Stomach (tissue), 9 donors: ENCODE data around the gene MYO16. TPM values are rescaled to one million over a fixed set of nuclear protein-coding genes. Genes with fewer than 3 reads are reported as not detected.

ENCODE experiments used
- DNase-seq, 2 donors: peaks; one replicate each; pipeline versions ENCODE4 v3.0.0 to v3.0.0-alpha.2; 2013 to 2019
- H3K27ac ChIP-seq, 5 donors: fragments of 200-600 bp in 4 of 5; sonication (generic) in 4 of 5; one replicate each; pipeline ENCODE4 v1.5.1; 2013 to 2019; ENCODE audit warnings: mild to moderate bottlenecking in 1 of 5, moderate library complexity in 1 of 5
- H3K27me3 ChIP-seq, 3 donors: fragments of 200-600 bp; sonication (generic); one replicate each; pipeline ENCODE4 v1.5.1; 2017 to 2019; ENCODE audit warnings: mixed run types in 1 of 3
- H3K36me3 ChIP-seq, 4 donors: fragments of 200-600 bp; sonication (generic); 1 replicate in 3 of 4; 2 replicates in 1 of 4; pipeline ENCODE4 v1.5.1; 2016 to 2019
- H3K4me1 ChIP-seq, 4 donors: fragments of 200-600 bp; sonication (generic); one replicate each; pipeline ENCODE4 v1.5.1; 2016 to 2019
- H3K4me3 ChIP-seq, 4 donors: fragments of 200-600 bp; sonication (generic) in 3 of 4; one replicate each; pipeline ENCODE4 v1.5.1; 2016 to 2019; ENCODE audit warnings: mild to moderate bottlenecking in 1 of 4
- H3K9me3 ChIP-seq, 4 donors: fragments of 200-600 bp; sonication (generic); one replicate each; pipeline ENCODE4 v1.5.1; 2016 to 2019
- EP300 ChIP-seq: sonication (generic); formaldehyde crosslinking; IDR thresholded peaks from one replicate; pipeline ENCODE4 v1.6.1; 2017; ENCODE audit warnings: antibody characterized with exemption
- POLR2A ChIP-seq, 4 donors: fragments of 450-650 bp; IDR thresholded peaks; one replicate each; pipeline ENCODE4 v1.6.1; 2016; ENCODE audit warnings: antibody characterized with exemption in 4 of 4, control low read depth in 2 of 4, mild to moderate bottlenecking in 1 of 4, moderate library complexity in 1 of 4
- POLR2AphosphoS5 ChIP-seq, 3 donors: sonication (generic); formaldehyde crosslinking; IDR thresholded peaks; one replicate each; pipeline ENCODE4 v1.6.1; 2016; ENCODE audit warnings: antibody characterized with exemption in 3 of 3
- WGBS, 5 donors: extraction: QIAGEN DNeasy Blood & Tissue Kit in 3 of 5; methylation state at CpG; one replicate each; pipeline versions ENCODE4 v1.1.5 to v1.1.7; 2013 to 2018; 5-methylcytosine and 5-hydroxymethylcytosine counted together
- intact Hi-C: fragments of 100-400 bp; cut with DNase I; formaldehyde crosslinking; loops from one replicate; pipeline ENCODE4 v1.15.1; 2023; ENCODE audit warnings: low total_unique reads
- polyA plus RNA-seq, 3 donors: library from polyadenylated mRNA; stranded (reverse); fragments of 200-250 nt; gene quantifications; one replicate each; pipeline ENCODE4 v1.2.3, GENCODE V29; 2013
- total RNA-seq, 5 donors: library from RNA; depleted of rRNA; stranded (reverse); fragments of >200 nt; gene quantifications; one replicate each; pipeline versions ENCODE4 v1.1.0 to v1.2.3, GENCODE V29; 2014 to 2016
- TF ChIP-seq, protein P1 (sequence below), 7 experiments: fragments of 450-650 bp in 4 of 7; fragments of 200-600 bp in 3 of 7; sonication (generic) in 3 of 7; IDR thresholded peaks; one replicate each; pipeline ENCODE4 v1.5.1; 2016 to 2019; ENCODE audit warnings: antibody characterized with exemption in 7 of 7, control low read depth in 2 of 7, mild to moderate bottlenecking in 1 of 7
- donor health status: healthy with polysubstance abuse.
- donor health status: Bipolar disorder and iron deficiency.
- donor health status: healthy.

MYO16 gene
- total and polyA plus RNA-seq, 8 donors, result under 0.01 to 1.8 (median 0.15) TPM; not detected in 3

GRCh38 chr13:108983273-108983672 lies 353.9 kb downstream of the MYO16 start:
- intact Hi-C loops, result no loop called here

DNA sequence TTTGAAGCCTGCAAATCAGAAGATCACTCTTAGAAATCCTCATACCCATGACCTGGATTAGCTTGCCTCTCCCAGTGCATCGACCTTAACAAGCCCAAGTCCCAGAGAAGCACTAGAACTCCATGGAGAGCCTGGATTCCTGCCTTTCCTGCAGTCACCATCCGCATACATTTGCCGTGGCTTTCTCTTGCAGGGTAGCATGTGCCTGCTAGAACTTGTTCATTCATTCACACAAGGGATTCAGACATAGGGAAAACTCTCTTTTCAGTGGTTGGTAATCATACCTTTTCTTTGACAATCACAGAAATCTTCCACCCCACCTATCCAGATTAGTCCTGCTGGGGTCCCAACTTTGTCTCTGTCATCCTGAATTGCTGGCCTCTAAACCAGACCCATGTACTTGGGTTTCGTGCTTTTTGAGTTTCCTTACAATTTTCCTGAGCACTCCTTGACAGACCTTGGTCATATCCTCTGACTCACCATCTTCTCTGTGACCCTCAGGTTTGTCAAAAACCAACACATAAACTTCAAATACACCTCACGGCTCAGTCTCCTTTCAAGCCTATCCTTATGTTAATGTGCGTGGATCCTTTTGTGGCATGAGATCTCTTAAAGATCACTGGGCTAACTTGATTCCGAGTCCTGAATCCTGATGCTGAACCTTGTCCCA lies 355.0 kb downstream of the MYO16 start:
- H3K27me3 ChIP-seq, result no peaks in the 10 kb centered on the region
- peaks cover 0 to 10% (median 0%) of the 10 kb centered on the region in 4 donors for H3K4me1 ChIP-seq
- TF ChIP-seq POLR2A (IDR thresholded peaks at IDR 0.05) (no peak), POLR2AphosphoS5 (IDR thresholded peaks at IDR 0.05) (no peak), EP300 (no peak)
- TF ChIP-seq, protein P1, sequence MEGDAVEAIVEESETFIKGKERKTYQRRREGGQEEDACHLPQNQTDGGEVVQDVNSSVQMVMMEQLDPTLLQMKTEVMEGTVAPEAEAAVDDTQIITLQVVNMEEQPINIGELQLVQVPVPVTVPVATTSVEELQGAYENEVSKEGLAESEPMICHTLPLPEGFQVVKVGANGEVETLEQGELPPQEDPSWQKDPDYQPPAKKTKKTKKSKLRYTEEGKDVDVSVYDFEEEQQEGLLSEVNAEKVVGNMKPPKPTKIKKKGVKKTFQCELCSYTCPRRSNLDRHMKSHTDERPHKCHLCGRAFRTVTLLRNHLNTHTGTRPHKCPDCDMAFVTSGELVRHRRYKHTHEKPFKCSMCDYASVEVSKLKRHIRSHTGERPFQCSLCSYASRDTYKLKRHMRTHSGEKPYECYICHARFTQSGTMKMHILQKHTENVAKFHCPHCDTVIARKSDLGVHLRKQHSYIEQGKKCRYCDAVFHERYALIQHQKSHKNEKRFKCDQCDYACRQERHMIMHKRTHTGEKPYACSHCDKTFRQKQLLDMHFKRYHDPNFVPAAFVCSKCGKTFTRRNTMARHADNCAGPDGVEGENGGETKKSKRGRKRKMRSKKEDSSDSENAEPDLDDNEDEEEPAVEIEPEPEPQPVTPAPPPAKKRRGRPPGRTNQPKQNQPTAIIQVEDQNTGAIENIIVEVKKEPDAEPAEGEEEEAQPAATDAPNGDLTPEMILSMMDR (IDR thresholded peaks at IDR 0.05), result no peak
- H3K9me3 ChIP-seq, result no peaks in the 10 kb centered on the region
- H3K27ac ChIP-seq, result no peak overlapping the region
- intact Hi-C loops, result no loop called here
- no peaks in the 10 kb centered on the region for H3K36me3 ChIP-seq
- WGBS, 5 donors, result 85 to 90% (median 88%) methylated on average over 7 of the region's 7 CpGs
- H3K4me3 ChIP-seq, result no peak overlapping the region
- DNase-seq, result no peak

More at GRCh38 chr13:108983273-108983672, 353.9 kb downstream of the MYO16 start:
- DNase-seq, result no peak
- no peaks in the 10 kb centered on the region for H3K36me3 ChIP-seq
- no peak overlapping the region for H3K4me3 ChIP-seq
- no peaks in the 10 kb centered on the region for H3K27me3 ChIP-seq
- H3K27ac ChIP-seq, result no peak overlapping the region
- WGBS, 5 donors, result 89 to 93% (median 91%) methylated on average over 6 of the region's 6 CpGs
- H3K4me1 ChIP-seq, result peaks cover 0 to 10% (median 0%) of the 10 kb centered on the region in 4 donors
- H3K9me3 ChIP-seq, result no peaks in the 10 kb centered on the region
- TF ChIP-seq POLR2AphosphoS5 (IDR thresholded peaks at IDR 0.05), result no peak
- TF ChIP-seq POLR2A (IDR thresholded peaks at IDR 0.05), result no peak
- TF ChIP-seq, protein P1 (IDR thresholded peaks at IDR 0.05), result no peak
- TF ChIP-seq EP300, result no peak

DNA sequence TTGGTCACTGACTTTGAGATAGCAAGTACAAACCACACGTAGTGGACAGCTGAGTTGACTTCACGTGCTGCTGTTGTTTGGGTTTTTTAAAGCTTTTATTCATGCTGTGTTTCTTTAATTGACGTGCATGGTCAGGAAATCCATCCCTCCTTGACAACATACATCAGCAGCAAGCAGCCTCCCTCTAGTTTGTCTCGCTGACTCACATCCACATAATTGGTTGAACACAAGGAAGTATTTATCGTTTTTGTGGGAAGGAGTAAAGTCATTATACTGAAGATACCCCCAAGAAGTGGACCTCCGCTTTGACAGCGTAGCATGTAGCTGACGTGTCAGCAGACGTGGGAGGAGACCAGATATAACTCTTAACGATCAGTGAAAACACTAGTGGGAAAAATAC lies 355.8 kb downstream of the MYO16 start:
- 83 to 88% (median 84%) methylated on average over 10 of the region's 10 CpGs for WGBS, 5 donors

GRCh38 chr13:108987517-108987916 lies 358.1 kb downstream of the MYO16 start:
- no peak for DNase-seq
- no peak overlapping the region for H3K27ac ChIP-seq
- 48 to 59% (median 51%) methylated on average over 4 of the region's 4 CpGs for WGBS, 5 donors

More for the DNA sequence above, 355.8 kb downstream of the MYO16 start:
- Histone ChIP-seq H3K4me1 (peaks cover 0 to 4% (median 0%) of the 10 kb centered on the region in 4 donors), H3K4me3 (no peak overlapping the region), H3K27ac (no peak overlapping the region), H3K27me3 (no peaks in the 10 kb centered on the region), H3K36me3 (no peaks in the 10 kb centered on the region), H3K9me3 (no peaks in the 10 kb centered on the region)
- no peak for DNase-seq
- TF ChIP-seq, protein P1 (IDR thresholded peaks at IDR 0.05), result no peak
- TF ChIP-seq EP300 (no peak), POLR2AphosphoS5 (IDR thresholded peaks at IDR 0.05) (no peak), POLR2A (IDR thresholded peaks at IDR 0.05) (no peak)
- intact Hi-C loops, result no loop called here

More at GRCh38 chr13:108987517-108987916, 358.1 kb downstream of the MYO16 start:
- Histone ChIP-seq H3K4me1 (no peaks in the 10 kb centered on the region), H3K27me3 (no peaks in the 10 kb centered on the region), H3K9me3 (no peaks in the 10 kb centered on the region), H3K4me3 (no peak overlapping the region), H3K36me3 (no peaks in the 10 kb centered on the region)
- no peak for TF ChIP-seq EP300
- TF ChIP-seq POLR2A (IDR thresholded peaks at IDR 0.05), result no peak
- no peak for TF ChIP-seq POLR2AphosphoS5 (IDR thresholded peaks at IDR 0.05)
- TF ChIP-seq, protein P1 (IDR thresholded peaks at IDR 0.05), result no peak
- intact Hi-C loops, result no loop called here
